ENCODE results near the gene SNX8. TPM values are rescaled to one million over a fixed set of nuclear protein-coding genes. Genes with fewer than 3 reads are reported as not detected.

The SNX8 gene
- total RNA-seq, 1 experiment from 2014 or later, result 40.6 TPM

GRCh38 chr7:2223321-2223720 is 90.9 kb downstream of the SNX8 start:
- no peaks in the 10 kb centered on the region for H3K23me2 ChIP-seq (ENCODE audit: insufficient read length, low read depth, low read length, poor library complexity, severe bottlenecking)
- no CpG with 5 or more reads among the region's 17 CpGs for WGBS (ENCODE audit: extremely low coverage, insufficient read length, low lambda C conversion rate)

More at GRCh38 chr7:2223321-2223720, 90.9 kb downstream of the SNX8 start:
- Histone ChIP-seq H2BK12ac (ENCODE audit: insufficient read length, low read depth, low read length) (no peak overlapping the region), H4K91ac (ENCODE audit: insufficient read length, low read depth, low read length) (no peak overlapping the region), H2AK5ac (ENCODE audit: insufficient read length, low read length) (no peak overlapping the region), H3K4ac (ENCODE audit: low read depth, low read length) (no peak overlapping the region), H2BK5ac (ENCODE audit: insufficient read length, low read length) (no peak overlapping the region), H3K79me1 (ENCODE audit: insufficient read depth, low read depth, low read length, poor library complexity, severe bottlenecking) (peaks cover 5% of the 10 kb centered on the region), H3K27me3 (ENCODE audit: insufficient read depth, low read length) (no peaks in the 10 kb centered on the region), H3K27ac (ENCODE audit: insufficient read length, low read depth, low read length) (no peak overlapping the region), H2BK20ac (ENCODE audit: low read depth, low read length, poor library complexity, severe bottlenecking) (no peak overlapping the region), H3K56ac (ENCODE audit: insufficient read length, low read depth, low read length) (no peak overlapping the region), H3T11ph (ENCODE audit: low read length) (no peak overlapping the region), H3K14ac (ENCODE audit: insufficient read depth, low read length) (no peak overlapping the region), H4K8ac (replicated peaks; ENCODE audit: insufficient read length, low read depth, low read length) (no peak overlapping the region), H4K20me1 (ENCODE audit: control insufficient read depth, insufficient read depth, insufficient read length) (no peaks in the 10 kb centered on the region), H2BK15ac (ENCODE audit: low read depth, low read length) (no peak overlapping the region), H3K23ac (ENCODE audit: insufficient read length, low read depth, low read length) (no peak overlapping the region), H3K9ac (ENCODE audit: extremely low read depth, insufficient read length, low read length) (no peak overlapping the region), H3K9me3 (ENCODE audit: control insufficient read depth, low read depth, low read length) (no peaks in the 10 kb centered on the region), H3K4me1 (ENCODE audit: insufficient read depth, low read length) (no peaks in the 10 kb centered on the region), H3K79me2 (ENCODE audit: insufficient read depth, low read length) (no peaks in the 10 kb centered on the region), H3K18ac (ENCODE audit: insufficient read length, low read depth, low read length) (no peak overlapping the region), H4K5ac (ENCODE audit: insufficient read length, low read depth, low read length) (no peak overlapping the region), H2BK120ac (ENCODE audit: low read depth, low read length, poor library complexity, severe bottlenecking) (no peak overlapping the region), H3K4me2 (ENCODE audit: insufficient read depth, insufficient read length, low read length) (no peak overlapping the region), H2AFZ (ENCODE audit: low read length) (no peak overlapping the region)
- no peak overlapping the region for H3K27ac Mint-ChIP-seq
- peaks cover 26 to 79% (median 74%) of the 10 kb centered on the region in 3 experiments; a peak in 6 of 7 replicates for H3K36me3 Mint-ChIP-seq (ENCODE audit: insufficient read depth in 1 of 3, low read depth in 3 of 3)
- H3K27me3 Mint-ChIP-seq (ENCODE audit: low read depth), result peaks cover 1% of the 10 kb centered on the region; the same call in 1 of the 2 replicates
- no peak for TF ChIP-seq CTCF (conservative IDR thresholded peaks at IDR 0.05)
- no peaks in the 10 kb centered on the region for H3K4me1 Mint-ChIP-seq
- DNase-seq, result no peak
- H3K9me3 Mint-ChIP-seq, result no peaks in the 10 kb centered on the region
- no peak overlapping the region for H3K4me3 Mint-ChIP-seq

All from H9 (cell line).